GM12878 (cell line): ENCODE data around the gene SPINT2.

Experiments
- CEBPB ChIP-seq, 2 experiments: fragments of 150-350 bp in 1 of 2; IDR thresholded peaks; 2 replicates each; pipeline ENCODE4 v1.6.1; 2012 to 2014; ENCODE audit warnings: low read depth in 2 of 2, low read length in 2 of 2, borderline replicate concordance in 1 of 2, inconsistent platforms in 1 of 2
- HDAC2 ChIP-seq: fragments of 200-600 bp; sonication (generic); IDR thresholded peaks from 2 replicates; pipeline ENCODE4 v1.6.1; 2017
- NBN ChIP-seq: fragments of 450-650 bp; IDR thresholded peaks from 2 replicates; pipeline ENCODE4 v1.6.1; 2016
- NFYB ChIP-seq: IDR thresholded peaks from 2 replicates; pipeline ENCODE4 v1.6.1; 2011; ENCODE audit warnings: low read depth, mild to moderate bottlenecking, low read length, improper control_type of control experiment, moderate library complexity; ENCODE audit not compliant: insufficient read depth
- POLR2A ChIP-seq: IDR thresholded peaks from 2 replicates; pipeline ENCODE4 v1.6.1; 2011; ENCODE audit warnings: low read depth, mild to moderate bottlenecking, low read length
- RCOR1 ChIP-seq: conservative IDR thresholded peaks from 2 replicates; pipeline ENCODE4 v1.6.1; 2012; ENCODE audit warnings: low read depth, low read length, improper control_type of control experiment
- RELA ChIP-seq: fragments of 450-650 bp; IDR thresholded peaks from 2 replicates; pipeline ENCODE4 v1.8.0; 2014; ENCODE audit warnings: borderline replicate concordance; ENCODE audit not compliant: partially characterized antibody
- RFX5 ChIP-seq: IDR thresholded peaks from 2 replicates; pipeline ENCODE4 v1.6.1; 2011; ENCODE audit warnings: low read depth, low read length, improper control_type of control experiment
- SUZ12 ChIP-seq: fragments of 200-600 bp; sonication (generic); IDR thresholded peaks from one replicate; pipeline ENCODE4 v1.6.1; 2018; ENCODE audit warnings: antibody characterized with exemption, mild to moderate bottlenecking; ENCODE audit not compliant: unreplicated experiment
- TF ChIP-seq, protein P1 (sequence below): IDR thresholded peaks from 2 replicates; pipeline ENCODE4 v1.6.1; 2011; ENCODE audit warnings: low read depth, mild to moderate bottlenecking, low read length, moderate library complexity, borderline replicate concordance; ENCODE audit errors: extremely low read depth
- TF ChIP-seq, protein P2 (sequence below), 3 experiments: IDR thresholded peaks in 2 of 3; conservative IDR thresholded peaks in 1 of 3; 2 replicates each; pipeline ENCODE4 v1.5.1; 2011; ENCODE audit warnings: low read depth in 3 of 3, low read length in 3 of 3, mild to moderate bottlenecking in 3 of 3, control low read depth in 2 of 3, moderate library complexity in 2 of 3, inconsistent platforms in 1 of 3, mixed read lengths in 1 of 3; ENCODE audit not compliant: control insufficient read depth in 2 of 3, insufficient read depth in 1 of 3; ENCODE audit errors: extremely low read depth in 1 of 3
- TF ChIP-seq, protein P3 (sequence below): fragments of 450-650 bp; IDR thresholded peaks from 2 replicates; pipeline ENCODE4 v1.6.1; 2017; ENCODE audit warnings: mild to moderate bottlenecking
- TF ChIP-seq, protein P4 (sequence below): IDR thresholded peaks from 2 replicates; pipeline ENCODE4 v1.6.1; 2012; ENCODE audit warnings: low read depth, low read length, improper control_type of control experiment

DNA sequence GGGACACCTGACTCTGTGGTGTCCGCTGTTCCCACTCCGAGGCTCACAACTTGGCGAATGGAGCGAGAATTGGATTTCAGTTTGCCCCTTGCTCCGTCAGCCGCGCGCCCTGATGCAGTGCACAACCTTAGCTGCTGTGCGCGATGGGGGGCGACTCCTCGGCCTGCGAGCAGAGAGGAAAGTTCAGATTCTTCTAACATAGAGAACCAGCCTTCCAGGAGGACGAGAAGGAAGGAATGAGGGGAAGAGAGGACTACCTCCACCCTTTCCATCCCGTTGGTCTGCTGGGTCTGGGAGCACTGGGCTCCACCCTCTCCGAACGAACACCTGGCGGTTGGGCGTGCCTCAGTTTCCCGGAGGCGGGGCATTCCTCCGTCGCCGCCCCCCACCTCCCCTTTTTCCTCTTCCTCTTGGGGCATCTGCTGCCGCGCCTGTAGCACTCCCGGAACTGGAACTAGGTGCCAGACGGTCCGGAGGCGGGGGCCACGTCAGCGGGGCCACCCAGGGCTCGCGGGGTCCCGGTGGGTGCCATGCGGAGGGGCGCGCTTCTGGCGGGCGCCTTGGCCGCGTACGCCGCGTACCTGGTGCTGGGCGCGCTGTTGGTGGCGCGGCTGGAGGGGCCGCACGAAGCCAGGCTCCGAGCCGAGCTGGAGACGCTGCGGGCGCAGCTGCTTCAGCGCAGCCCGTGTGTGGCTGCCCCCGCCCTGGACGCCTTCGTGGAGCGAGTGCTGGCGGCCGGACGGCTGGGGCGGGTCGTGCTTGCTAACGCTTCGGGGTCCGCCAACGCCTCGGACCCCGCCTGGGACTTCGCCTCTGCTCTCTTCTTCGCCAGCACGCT, 55.3 kb downstream of the SPINT2 start, which contains the start of gene KCNK6:
- TF ChIP-seq POLR2A (peak; percentile 54; the same call in 1 of the 2 replicates), RCOR1 (no peak), RFX5 (no peak), CEBPB (IDR thresholded peaks at IDR 0.05; ENCODE audit: borderline replicate concordance in 1 of 2, low read depth in 2 of 2, low read length in 2 of 2) (no peak), SUZ12 (no peak), HDAC2 (no peak), NBN (no peak), RELA (no peak), NFYB (no peak)
- TF ChIP-seq, protein P1, sequence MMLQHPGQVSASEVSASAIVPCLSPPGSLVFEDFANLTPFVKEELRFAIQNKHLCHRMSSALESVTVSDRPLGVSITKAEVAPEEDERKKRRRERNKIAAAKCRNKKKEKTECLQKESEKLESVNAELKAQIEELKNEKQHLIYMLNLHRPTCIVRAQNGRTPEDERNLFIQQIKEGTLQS, result no peak
- TF ChIP-seq, protein P2, sequence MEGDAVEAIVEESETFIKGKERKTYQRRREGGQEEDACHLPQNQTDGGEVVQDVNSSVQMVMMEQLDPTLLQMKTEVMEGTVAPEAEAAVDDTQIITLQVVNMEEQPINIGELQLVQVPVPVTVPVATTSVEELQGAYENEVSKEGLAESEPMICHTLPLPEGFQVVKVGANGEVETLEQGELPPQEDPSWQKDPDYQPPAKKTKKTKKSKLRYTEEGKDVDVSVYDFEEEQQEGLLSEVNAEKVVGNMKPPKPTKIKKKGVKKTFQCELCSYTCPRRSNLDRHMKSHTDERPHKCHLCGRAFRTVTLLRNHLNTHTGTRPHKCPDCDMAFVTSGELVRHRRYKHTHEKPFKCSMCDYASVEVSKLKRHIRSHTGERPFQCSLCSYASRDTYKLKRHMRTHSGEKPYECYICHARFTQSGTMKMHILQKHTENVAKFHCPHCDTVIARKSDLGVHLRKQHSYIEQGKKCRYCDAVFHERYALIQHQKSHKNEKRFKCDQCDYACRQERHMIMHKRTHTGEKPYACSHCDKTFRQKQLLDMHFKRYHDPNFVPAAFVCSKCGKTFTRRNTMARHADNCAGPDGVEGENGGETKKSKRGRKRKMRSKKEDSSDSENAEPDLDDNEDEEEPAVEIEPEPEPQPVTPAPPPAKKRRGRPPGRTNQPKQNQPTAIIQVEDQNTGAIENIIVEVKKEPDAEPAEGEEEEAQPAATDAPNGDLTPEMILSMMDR (IDR thresholded peaks at IDR 0.05 in 2 of 3, conservative IDR thresholded peaks at IDR 0.05 in 1 of 3; ENCODE audit: control insufficient read depth in 2 of 3, extremely low read depth in 1 of 3, insufficient read depth in 1 of 3, low read depth in 3 of 3, low read length in 3 of 3), result no peak
- TF ChIP-seq, protein P3, sequence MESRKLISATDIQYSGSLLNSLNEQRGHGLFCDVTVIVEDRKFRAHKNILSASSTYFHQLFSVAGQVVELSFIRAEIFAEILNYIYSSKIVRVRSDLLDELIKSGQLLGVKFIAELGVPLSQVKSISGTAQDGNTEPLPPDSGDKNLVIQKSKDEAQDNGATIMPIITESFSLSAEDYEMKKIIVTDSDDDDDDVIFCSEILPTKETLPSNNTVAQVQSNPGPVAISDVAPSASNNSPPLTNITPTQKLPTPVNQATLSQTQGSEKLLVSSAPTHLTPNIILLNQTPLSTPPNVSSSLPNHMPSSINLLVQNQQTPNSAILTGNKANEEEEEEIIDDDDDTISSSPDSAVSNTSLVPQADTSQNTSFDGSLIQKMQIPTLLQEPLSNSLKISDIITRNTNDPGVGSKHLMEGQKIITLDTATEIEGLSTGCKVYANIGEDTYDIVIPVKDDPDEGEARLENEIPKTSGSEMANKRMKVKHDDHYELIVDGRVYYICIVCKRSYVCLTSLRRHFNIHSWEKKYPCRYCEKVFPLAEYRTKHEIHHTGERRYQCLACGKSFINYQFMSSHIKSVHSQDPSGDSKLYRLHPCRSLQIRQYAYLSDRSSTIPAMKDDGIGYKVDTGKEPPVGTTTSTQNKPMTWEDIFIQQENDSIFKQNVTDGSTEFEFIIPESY, result no peak
- TF ChIP-seq, protein P4, sequence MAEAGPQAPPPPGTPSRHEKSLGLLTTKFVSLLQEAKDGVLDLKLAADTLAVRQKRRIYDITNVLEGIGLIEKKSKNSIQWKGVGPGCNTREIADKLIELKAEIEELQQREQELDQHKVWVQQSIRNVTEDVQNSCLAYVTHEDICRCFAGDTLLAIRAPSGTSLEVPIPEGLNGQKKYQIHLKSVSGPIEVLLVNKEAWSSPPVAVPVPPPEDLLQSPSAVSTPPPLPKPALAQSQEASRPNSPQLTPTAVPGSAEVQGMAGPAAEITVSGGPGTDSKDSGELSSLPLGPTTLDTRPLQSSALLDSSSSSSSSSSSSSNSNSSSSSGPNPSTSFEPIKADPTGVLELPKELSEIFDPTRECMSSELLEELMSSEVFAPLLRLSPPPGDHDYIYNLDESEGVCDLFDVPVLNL, result no peak
